HL-60 (cell line): ENCODE measurements around the gene MDM1.

ENCODE experiments used
- CTCF ChIP-seq: IDR thresholded peaks from one replicate; pipeline ENCODE4 v1.5.1; 2011; ENCODE audit warnings: low read length, control low read depth, inconsistent platforms; ENCODE audit not compliant: insufficient read depth
- GABPA ChIP-seq: IDR thresholded peaks from 2 replicates; pipeline ENCODE4 v1.6.1; 2012; ENCODE audit warnings: low read depth
- POLR2AphosphoS5 ChIP-seq: IDR thresholded peaks from 2 replicates; pipeline ENCODE4 v1.6.1; 2012; ENCODE audit warnings: low read depth
- REST ChIP-seq: IDR thresholded peaks from 2 replicates; pipeline ENCODE4 v1.6.1; 2012; ENCODE audit warnings: low read depth; ENCODE audit not compliant: insufficient replicate concordance
- SPI1 ChIP-seq: IDR thresholded peaks from 2 replicates; pipeline ENCODE4 v1.6.1; 2012; ENCODE audit warnings: low read depth, mild to moderate bottlenecking, borderline replicate concordance

DNA sequence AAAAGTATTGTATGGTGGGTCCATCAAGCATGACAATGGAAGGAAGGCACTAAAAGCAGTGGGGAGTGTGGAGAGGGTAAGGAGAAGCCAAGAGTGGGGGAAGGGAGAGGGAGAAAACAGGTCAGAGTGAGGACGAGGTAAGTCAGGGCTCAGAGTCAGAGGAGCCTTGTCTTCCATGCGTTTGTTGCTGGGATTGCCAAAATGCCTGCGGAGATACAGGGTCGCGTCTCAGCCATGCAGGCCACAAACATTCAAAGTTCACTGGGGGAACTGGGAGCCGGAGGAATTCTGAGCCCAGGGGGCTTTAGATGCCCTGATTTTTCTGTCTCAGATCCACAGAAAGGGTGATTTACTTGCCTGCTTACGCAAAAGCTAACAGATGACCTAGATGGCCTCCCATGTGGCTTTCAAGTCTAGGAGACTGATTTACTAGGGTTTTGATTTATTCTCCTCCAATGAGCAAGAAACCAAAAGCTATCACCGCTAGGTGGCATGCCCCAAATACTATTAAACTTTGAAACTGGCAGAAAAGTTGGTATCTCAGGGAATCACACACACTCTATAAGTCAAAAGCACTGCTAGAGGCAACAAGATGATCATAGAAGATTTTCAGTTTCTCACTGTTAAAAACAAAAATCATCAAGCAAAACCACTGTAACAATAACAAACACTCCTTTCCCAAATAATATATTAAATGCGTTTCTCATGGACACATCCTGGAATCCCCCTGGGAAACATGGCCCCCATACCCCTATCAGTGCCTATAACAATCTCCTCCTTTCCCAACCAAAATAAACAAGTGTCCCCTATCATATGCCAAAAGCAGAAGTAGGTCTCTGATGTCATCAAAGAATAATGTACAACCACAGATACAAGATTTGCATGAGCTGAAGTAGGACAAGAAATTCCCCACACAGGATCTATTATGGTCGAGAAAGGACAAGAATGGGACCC lies 26.6 kb upstream of the MDM1 start:
- TF ChIP-seq CTCF = peak; percentile 26
- TF ChIP-seq REST = no peak
- TF ChIP-seq POLR2AphosphoS5 = no peak
- TF ChIP-seq GABPA = no peak
- TF ChIP-seq SPI1 = peak; percentile 47; the same call in 1 of the 2 replicates
